BJ (cell line): ENCODE data around the gene NFYC. TPM values are rescaled to one million over a fixed set of nuclear protein-coding genes. Genes with fewer than 3 reads are reported as not detected.

ENCODE experiments used
- CTCF ChIA-PET: fragments of 350-600 bp; formaldehyde crosslinking; extraction: SDS; loops from one replicate; lab custom pipeline; 2021; ENCODE audit warnings: antibody characterized with exemption, inconsistent platforms; lab: Yijun Ruan, JAX
- POLR2A ChIA-PET: fragments of 300-600 bp; sonication (Branson Sonifier 250); formaldehyde crosslinking; extraction: SDS; loops from one replicate; lab custom pipeline; 2021; ENCODE audit warnings: antibody characterized with exemption; lab: Charles Lee
- DNase-seq: peaks from one replicate; pipeline ENCODE4 v3.0.0-alpha.2; 2011; ENCODE audit warnings: low read depth
- H3K27me3 ChIP-seq: 2 replicates; pipeline ENCODE4 v1.6.0; 2011; ENCODE audit warnings: low read length; ENCODE audit not compliant: control insufficient read depth, insufficient read depth
- H3K36me3 ChIP-seq: 2 replicates; pipeline ENCODE4 v1.5.1; 2011; ENCODE audit warnings: low read length; ENCODE audit not compliant: control insufficient read depth, insufficient read depth
- H3K4me3 ChIP-seq: 2 replicates; pipeline ENCODE4 v1.5.1; 2011; ENCODE audit warnings: low read depth, mild to moderate bottlenecking, control low read depth, low read length
- polyA plus RNA-seq: library from polyadenylated mRNA; depleted of rRNA; stranded (reverse); fragments of >200 nt; gene quantifications from 2 replicates; pipeline ENCODE4 v1.2.3, GENCODE V29; 2011
- TF ChIP-seq, protein P1 (sequence below): IDR thresholded peaks from 2 replicates; pipeline ENCODE4 v1.5.1; 2011; ENCODE audit warnings: low read depth, mild to moderate bottlenecking, control low read depth, inconsistent platforms, low read length, moderate library complexity; ENCODE audit not compliant: insufficient read depth

Gene NFYC
- polyA plus RNA-seq, 1 experiment, result 63.2 TPM

DNA sequence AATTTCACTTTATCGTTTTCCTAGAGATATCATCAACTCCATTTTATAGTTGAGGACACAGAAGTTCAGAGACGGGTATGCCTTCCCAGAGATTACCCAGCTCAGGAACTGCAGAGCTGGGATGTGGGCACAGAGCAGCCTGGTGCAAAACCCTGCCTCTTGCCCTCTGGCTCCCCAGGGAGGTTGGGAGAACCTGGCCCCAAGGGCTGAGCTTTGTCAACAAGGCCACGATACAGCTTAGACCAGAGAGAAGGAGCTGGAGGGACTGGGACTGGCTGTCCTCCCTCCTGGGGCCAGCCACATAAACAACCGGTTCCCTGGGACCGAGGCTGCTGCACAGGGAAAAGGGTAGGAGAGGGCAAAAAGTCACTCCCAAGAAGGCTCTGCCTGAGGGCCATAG, 29.8 kb upstream of the NFYC start:
- TF ChIP-seq, protein P1, sequence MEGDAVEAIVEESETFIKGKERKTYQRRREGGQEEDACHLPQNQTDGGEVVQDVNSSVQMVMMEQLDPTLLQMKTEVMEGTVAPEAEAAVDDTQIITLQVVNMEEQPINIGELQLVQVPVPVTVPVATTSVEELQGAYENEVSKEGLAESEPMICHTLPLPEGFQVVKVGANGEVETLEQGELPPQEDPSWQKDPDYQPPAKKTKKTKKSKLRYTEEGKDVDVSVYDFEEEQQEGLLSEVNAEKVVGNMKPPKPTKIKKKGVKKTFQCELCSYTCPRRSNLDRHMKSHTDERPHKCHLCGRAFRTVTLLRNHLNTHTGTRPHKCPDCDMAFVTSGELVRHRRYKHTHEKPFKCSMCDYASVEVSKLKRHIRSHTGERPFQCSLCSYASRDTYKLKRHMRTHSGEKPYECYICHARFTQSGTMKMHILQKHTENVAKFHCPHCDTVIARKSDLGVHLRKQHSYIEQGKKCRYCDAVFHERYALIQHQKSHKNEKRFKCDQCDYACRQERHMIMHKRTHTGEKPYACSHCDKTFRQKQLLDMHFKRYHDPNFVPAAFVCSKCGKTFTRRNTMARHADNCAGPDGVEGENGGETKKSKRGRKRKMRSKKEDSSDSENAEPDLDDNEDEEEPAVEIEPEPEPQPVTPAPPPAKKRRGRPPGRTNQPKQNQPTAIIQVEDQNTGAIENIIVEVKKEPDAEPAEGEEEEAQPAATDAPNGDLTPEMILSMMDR, result no peak
- Histone ChIP-seq H3K4me3 (no peak overlapping the region), H3K36me3 (no peaks in the 10 kb centered on the region), H3K27me3 (peaks cover 20% of the 10 kb centered on the region)
- DNase-seq, result no peak
- ChIA-PET CTCF (no interaction called here), POLR2A (no interaction called here)

DNA sequence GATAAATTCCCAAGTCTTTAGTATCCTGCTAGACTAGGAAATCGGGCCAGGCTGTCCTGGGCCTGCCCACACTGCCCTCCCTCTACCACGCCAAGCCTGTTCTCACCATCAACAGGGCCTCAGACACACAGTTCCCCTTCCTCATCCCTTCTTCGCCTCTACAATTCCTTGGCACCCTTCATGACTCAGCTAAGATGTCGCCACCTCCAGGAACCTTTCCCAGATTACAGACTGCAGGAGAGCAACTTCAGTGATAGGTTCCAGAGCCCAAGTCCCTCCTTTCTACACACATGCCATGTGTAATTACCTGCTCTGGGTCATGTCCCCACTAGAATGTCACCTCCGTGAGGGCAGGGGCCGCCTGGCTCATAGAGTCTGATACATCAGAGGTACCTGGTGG, 29.4 kb upstream of the NFYC start:
- CTCF ChIA-PET, result no interaction called here
- no peak overlapping the region for H3K4me3 ChIP-seq
- peaks cover 20% of the 10 kb centered on the region for H3K27me3 ChIP-seq
- DNase-seq, result no peak
- TF ChIP-seq, protein P1, result no peak
- H3K36me3 ChIP-seq, result no peaks in the 10 kb centered on the region
- POLR2A ChIA-PET, result no interaction called here

DNA sequence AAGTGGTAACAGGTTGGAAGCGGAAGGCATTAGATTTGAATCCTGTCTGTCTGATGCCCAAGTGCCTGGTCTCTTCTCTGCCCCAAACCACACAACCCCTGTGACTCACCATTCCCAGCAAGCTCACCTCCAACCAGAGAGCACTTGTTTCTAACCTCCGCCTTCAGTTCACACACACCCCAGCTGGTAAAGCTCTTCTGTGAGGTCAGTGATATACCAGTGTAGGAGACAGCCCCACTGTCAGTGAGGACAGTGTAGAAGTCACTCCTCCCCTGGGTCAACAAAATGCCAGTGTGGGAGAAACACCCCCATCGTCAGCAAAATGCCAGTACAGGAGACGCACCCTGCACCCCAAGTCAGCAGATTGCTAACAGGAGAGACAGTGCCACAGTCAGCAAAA, 28.6 kb upstream of the NFYC start:
- H3K27me3 ChIP-seq, result peaks cover 19% of the 10 kb centered on the region
- ChIA-PET POLR2A (no interaction called here), CTCF (interaction anchor here (1.4 kb wide), 1 partner anchor 11 kb away, joined by 3 read pairs; no protein-coding TSS in a partner anchor)
- no peaks in the 10 kb centered on the region for H3K36me3 ChIP-seq
- no peak for DNase-seq
- H3K4me3 ChIP-seq, result no peak overlapping the region
- TF ChIP-seq, protein P1, result no peak

DNA sequence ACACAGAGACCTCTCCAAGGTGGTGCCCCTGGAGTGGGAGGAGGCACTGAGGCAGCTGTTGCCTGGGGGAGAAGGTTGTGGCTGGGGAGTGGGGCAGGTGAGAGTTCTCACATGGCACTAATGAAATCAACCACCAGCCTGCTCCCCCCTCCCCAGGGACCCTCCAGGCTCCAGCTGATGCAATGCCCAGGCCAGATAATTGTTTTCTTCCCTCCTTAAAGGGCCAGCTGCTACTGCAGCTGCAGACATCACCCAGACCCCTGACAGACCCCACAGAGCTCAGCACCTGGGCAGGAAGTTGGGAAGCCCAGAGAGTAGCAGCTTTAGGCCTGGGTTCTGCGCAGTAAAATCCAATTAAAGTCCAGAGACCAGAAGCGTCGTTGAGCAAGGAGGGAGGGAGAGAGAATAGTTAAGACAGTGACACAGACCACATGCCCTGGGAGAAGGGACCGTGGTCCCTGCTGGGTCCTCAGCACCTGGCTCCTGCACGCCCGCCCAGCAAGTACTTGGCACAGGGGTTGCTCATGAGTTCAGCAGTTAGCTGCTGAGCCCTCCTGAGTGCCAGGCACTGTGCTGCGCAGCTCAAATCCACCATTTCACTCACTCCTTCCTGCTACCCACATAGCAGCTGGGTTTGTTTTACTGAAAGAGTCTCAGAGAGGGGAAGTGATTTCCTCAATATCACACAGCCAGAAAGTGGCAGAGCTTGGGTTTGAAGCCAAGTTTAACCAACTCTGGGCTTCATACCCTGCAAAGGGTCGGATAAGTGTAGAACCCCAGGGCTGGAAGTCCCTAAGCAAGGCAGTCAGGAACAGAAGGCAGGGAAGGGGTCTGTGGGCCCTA, 28.0 kb upstream of the NFYC start:
- ChIA-PET CTCF (interaction anchor here (1.4 kb wide), 1 partner anchor 11 kb away, joined by 3 read pairs; no protein-coding TSS in a partner anchor), POLR2A (no interaction called here)
- H3K27me3 ChIP-seq, result peaks cover 17% of the 10 kb centered on the region
- TF ChIP-seq, protein P1, result no peak
- DNase-seq, result no peak
- H3K4me3 ChIP-seq, result no peak overlapping the region
- no peaks in the 10 kb centered on the region for H3K36me3 ChIP-seq

DNA sequence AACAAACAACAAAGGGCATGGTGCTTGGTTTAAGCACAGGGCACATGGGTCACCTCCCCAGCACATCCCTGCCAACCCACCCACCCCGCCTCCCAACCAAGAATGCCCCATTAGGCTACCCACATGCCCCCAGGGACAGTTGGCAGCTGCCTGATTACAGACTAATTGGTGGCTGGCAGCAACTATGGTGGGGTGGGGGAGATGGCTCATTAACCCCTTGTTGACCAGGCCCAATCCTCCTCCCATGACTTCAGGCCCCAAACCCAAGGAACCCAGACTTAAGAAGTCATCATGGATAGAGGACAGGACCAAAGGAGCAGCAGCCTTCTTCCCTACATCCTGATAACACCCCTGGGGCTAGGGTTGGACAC, 27.4 kb upstream of the NFYC start:
- CTCF ChIA-PET, result interaction anchor here (1.2 to 1.4 kb wide), 2 partner anchors 10 to 184 kb away, joined by 3 to 4 read pairs; no protein-coding TSS in a partner anchor
- H3K27me3 ChIP-seq, result peaks cover 16% of the 10 kb centered on the region

More for the DNA sequence above, 27.4 kb upstream of the NFYC start:
- no peak for DNase-seq
- POLR2A ChIA-PET, result no interaction called here
- TF ChIP-seq, protein P1, result no peak
- no peak overlapping the region for H3K4me3 ChIP-seq
- no peaks in the 10 kb centered on the region for H3K36me3 ChIP-seq
